ENCODE results near the gene SWI5. TPM values are rescaled to one million over a fixed set of nuclear protein-coding genes. Genes with fewer than 3 reads are reported as not detected.

SWI5 gene
- total RNA-seq, 2 experiments from 2014 or later = 16.8 to 22.7 TPM

DNA sequence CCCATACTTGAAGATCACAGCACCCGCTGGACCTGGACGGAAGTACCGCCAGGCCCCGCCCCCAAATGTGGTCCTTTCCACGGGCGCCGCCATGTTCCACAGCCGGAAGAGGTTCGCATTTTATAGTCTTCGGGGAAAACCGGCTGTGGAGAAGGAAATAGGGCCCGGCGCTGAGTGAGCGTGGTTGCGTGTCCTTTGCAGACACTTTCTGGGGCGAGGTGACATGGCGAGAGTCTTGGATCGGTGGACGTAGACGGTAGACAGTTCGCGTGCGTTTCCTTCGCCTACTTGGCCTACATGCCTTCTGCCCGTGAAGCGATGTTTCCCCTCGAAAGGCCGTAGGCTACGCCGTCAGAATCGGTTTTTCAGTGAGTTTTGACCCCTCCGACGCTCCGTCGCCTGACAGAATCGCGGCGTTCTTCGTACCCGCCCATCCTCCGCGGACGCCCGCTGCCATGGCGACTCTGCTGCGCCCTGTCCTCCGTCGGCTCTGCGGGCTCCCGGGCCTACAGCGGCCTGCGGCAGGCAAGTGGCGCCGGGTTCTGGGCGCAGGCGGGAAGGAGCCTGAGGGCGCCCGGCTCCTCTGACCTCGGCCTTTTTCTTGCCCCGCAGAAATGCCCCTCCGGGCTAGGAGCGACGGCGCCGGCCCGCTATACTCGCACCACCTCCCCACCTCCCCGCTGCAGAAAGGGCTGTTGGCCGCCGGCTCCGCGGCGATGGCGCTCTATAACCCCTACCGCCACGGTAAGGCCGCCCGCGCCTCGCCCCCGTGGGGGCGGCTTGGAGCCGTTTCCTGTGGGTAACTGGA lies 46.5 kb downstream of the SWI5 start, which contains the start of the genes COQ4 and TRUB2:
COQ4 (plus strand) TSS at position 436 of the 808 bp plus-strand sequence; CDS start at position 456, 20 bp downstream.
TRUB2 (minus strand) TSS at position 44 of the 808 bp plus-strand sequence; CDS start at position 5, 39 bp downstream.
- Histone ChIP-seq H3K9me3 (ENCODE audit: low read length) (no peaks in the 10 kb centered on the region), H3K36me3 (ENCODE audit: insufficient read depth, low read length) (peaks cover 41% of the 10 kb centered on the region), H4K20me1 (ENCODE audit: insufficient read depth, low read length) (peaks cover 4% of the 10 kb centered on the region; the same call in 1 of the 2 replicates), H3K9me2 (ENCODE audit: insufficient read depth, low read length) (no peaks in the 10 kb centered on the region), H3K27ac (ENCODE audit: low read depth, low read length, poor library complexity, severe bottlenecking) (peak within 1 kb of the TSS; percentile 77), H3K4me3 (ENCODE audit: low read depth, low read length, poor library complexity, severe bottlenecking) (peak within 1 kb of the TSS; percentile 81), H2AFZ (ENCODE audit: low read length) (peak within 1 kb of the TSS; percentile 88), H3K79me2 (ENCODE audit: insufficient read depth, low read depth, low read length) (peaks cover 39% of the 10 kb centered on the region), H3K4me1 (ENCODE audit: insufficient read depth, low read length, poor library complexity, severe bottlenecking) (peaks cover 22% of the 10 kb centered on the region), H3K4me2 (ENCODE audit: low read length) (peak within 1 kb of the TSS; percentile 86)
- BruUV-seq (replicated peaks) = TSS peak; percentile 77
- intact Hi-C loops (cut with micrococcal nuclease; ENCODE audit: unreplicated experiment) = loop anchor here (1.0 to 5.0 kb wide), 4 partner anchors 18 to 230 kb away; partner anchors contain the start of genes GOLGA2, SLC27A4, SPTAN1 and SWI5
- ChIA-PET CTCF (ENCODE audit: unreplicated experiment) (no interaction called here), POLR2A (interaction anchor here (0.6 kb wide), 1 partner anchor 13 kb away, joined by 3 read pairs; no protein-coding TSS in a partner anchor)
- TF ChIP-seq, protein P1, sequence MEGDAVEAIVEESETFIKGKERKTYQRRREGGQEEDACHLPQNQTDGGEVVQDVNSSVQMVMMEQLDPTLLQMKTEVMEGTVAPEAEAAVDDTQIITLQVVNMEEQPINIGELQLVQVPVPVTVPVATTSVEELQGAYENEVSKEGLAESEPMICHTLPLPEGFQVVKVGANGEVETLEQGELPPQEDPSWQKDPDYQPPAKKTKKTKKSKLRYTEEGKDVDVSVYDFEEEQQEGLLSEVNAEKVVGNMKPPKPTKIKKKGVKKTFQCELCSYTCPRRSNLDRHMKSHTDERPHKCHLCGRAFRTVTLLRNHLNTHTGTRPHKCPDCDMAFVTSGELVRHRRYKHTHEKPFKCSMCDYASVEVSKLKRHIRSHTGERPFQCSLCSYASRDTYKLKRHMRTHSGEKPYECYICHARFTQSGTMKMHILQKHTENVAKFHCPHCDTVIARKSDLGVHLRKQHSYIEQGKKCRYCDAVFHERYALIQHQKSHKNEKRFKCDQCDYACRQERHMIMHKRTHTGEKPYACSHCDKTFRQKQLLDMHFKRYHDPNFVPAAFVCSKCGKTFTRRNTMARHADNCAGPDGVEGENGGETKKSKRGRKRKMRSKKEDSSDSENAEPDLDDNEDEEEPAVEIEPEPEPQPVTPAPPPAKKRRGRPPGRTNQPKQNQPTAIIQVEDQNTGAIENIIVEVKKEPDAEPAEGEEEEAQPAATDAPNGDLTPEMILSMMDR (conservative IDR thresholded peaks at IDR 0.05; ENCODE audit: low read length) = peak; percentile 31; the same call in 1 of the 2 replicates
- TF ChIP-seq EZH2phosphoT487 (IDR thresholded peaks at IDR 0.05; ENCODE audit: borderline replicate concordance, low read depth, low read length) = no peak
- DNase-seq (ENCODE audit: low spot score) = peak; percentile 95

DNA sequence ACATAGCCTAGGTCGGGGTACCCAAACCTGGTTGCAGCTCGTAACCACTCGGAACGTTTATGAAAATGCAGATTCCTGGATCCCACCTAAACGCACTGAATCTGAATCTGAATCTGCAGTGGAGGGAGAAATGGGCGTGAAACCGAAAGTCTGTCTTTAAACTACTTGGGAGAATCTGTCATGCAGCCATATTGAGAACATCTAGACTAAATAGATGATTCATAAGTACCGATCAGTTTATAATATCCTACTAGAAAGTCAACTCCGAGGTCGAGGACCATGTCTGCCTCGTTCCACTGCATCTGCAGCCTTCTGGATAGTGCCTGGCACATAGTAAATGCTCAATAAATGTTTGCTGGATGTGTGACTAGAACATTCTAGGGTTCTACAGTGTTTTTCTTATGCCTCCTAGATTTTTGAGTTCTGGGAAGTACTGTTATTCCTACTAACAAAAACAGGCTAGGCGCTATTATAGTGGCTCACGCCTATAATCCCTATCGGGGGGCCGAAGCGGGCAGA lies 47.2 kb downstream of the SWI5 start:
- ChIA-PET POLR2A (interaction anchor here (0.6 kb wide), 1 partner anchor 12 kb away, joined by 3 read pairs; no protein-coding TSS in a partner anchor), CTCF (ENCODE audit: unreplicated experiment) (no interaction called here)
- no peak for DNase-seq (ENCODE audit: low spot score)
- Histone ChIP-seq H2AFZ (ENCODE audit: low read length) (peak overlapping the region; percentile 88), H3K9me3 (ENCODE audit: low read length) (no peaks in the 10 kb centered on the region), H3K4me3 (ENCODE audit: low read depth, low read length, poor library complexity, severe bottlenecking) (peak overlapping the region; percentile 81), H3K36me3 (ENCODE audit: insufficient read depth, low read length) (peaks cover 43% of the 10 kb centered on the region), H4K20me1 (ENCODE audit: insufficient read depth, low read length) (peaks cover 4% of the 10 kb centered on the region; the same call in 1 of the 2 replicates), H3K9me2 (ENCODE audit: insufficient read depth, low read length) (no peaks in the 10 kb centered on the region), H3K4me2 (ENCODE audit: low read length) (peak overlapping the region; percentile 86), H3K27ac (ENCODE audit: low read depth, low read length, poor library complexity, severe bottlenecking) (peak overlapping the region; percentile 77), H3K4me1 (ENCODE audit: insufficient read depth, low read length, poor library complexity, severe bottlenecking) (peaks cover 22% of the 10 kb centered on the region), H3K79me2 (ENCODE audit: insufficient read depth, low read depth, low read length) (peaks cover 39% of the 10 kb centered on the region)
- TF ChIP-seq, protein P1 (conservative IDR thresholded peaks at IDR 0.05; ENCODE audit: low read length) = 0 out of 2 replicates have a peak, but pooled peaks have one; percentile 7
- no peak for TF ChIP-seq EZH2phosphoT487 (IDR thresholded peaks at IDR 0.05; ENCODE audit: borderline replicate concordance, low read depth, low read length)
- intact Hi-C loops (cut with micrococcal nuclease; ENCODE audit: unreplicated experiment) = loop anchor here (5.0 kb wide), 1 partner anchor 46 kb away; the partner anchor contains the start of genes GOLGA2 and SWI5
- no TSS peak for BruUV-seq (replicated peaks)
